HepG2 (cell line): Measurements from ENCODE around the gene NEGR1. TPM values are rescaled to one million over a fixed set of nuclear protein-coding genes. Genes with fewer than 3 reads are reported as not detected.

Experiments
- ATAC-seq: fragments of 200-7000 bp; cut with Tn5 transposase; 3 replicates; pipeline ENCODE4 v1.9.1; 2020; ENCODE audit warnings: mild to moderate bottlenecking, moderate library complexity
- BruUV-seq: library from RNA; stranded (reverse); fragments of 400-500 nt; replicated peaks from 2 replicates; lab custom pipeline; 2021; lab: Mats Ljungman, UMichigan
- CTCF ChIA-PET: fragments of 300-600 bp; formaldehyde crosslinking; extraction: SDS; loops from one replicate; lab custom pipeline; 2021; ENCODE audit warnings: low total read pairs, inconsistent platforms, low intra/inter-chr PET ratio; lab: Yijun Ruan, JAX
- POLR2A ChIA-PET: fragments of 350-600 bp; sonication (Branson Sonifier 250); formaldehyde crosslinking; loops from one replicate; lab custom pipeline; 2020; ENCODE audit warnings: antibody characterized with exemption, inconsistent platforms; lab: Yijun Ruan, JAX
- DNase-seq: peaks from one replicate; pipeline ENCODE4 v3.0.0-alpha.2; 2015; ENCODE audit warnings: low spot score
- FAIRE-seq: peaks from 3 replicates; lab custom pipeline; 2011; peaks lifted over from hg19 to GRCh38; lab: Jason Lieb, UNC
- H2AFZ ChIP-seq: one replicate; pipeline ENCODE4 v1.6.1; 2011; ENCODE audit warnings: low read length, inconsistent platforms
- H3K27ac ChIP-seq: fragments of 300-600 bp; 3 replicates; pipeline ENCODE4 v1.8.0; 2011; ENCODE audit warnings: mixed run types, mild to moderate bottlenecking, mixed read lengths, low read length, inconsistent platforms; ENCODE audit not compliant: insufficient read depth; ENCODE audit errors: extremely low read length
- H3K27me3 ChIP-seq, 2 experiments: fragments of 200-600 bp in 1 of 2; 2 replicates in 1 of 2; 3 replicates in 1 of 2; pipeline versions ENCODE4 v1.6.0 to v1.8.0; 2011; ENCODE audit warnings: low read length in 2 of 2, mild to moderate bottlenecking in 2 of 2, moderate library complexity in 2 of 2, inconsistent platforms in 1 of 2; ENCODE audit not compliant: insufficient read depth in 2 of 2, control insufficient read depth in 1 of 2
- H3K36me3 ChIP-seq, 2 experiments: fragments of 200-600 bp in 1 of 2; replicated peaks in 1 of 2; 2 replicates in 1 of 2; 3 replicates in 1 of 2; pipeline versions ENCODE4 v1.5.1 to v1.8.0; 2011; ENCODE audit warnings: low read length in 2 of 2, inconsistent platforms in 1 of 2; ENCODE audit not compliant: insufficient read depth in 2 of 2, control insufficient read depth in 1 of 2
- H3K4me1 ChIP-seq: 2 replicates; pipeline ENCODE4 v1.5.1; 2012; ENCODE audit warnings: low read length, inconsistent platforms; ENCODE audit not compliant: insufficient read depth
- H3K4me2 ChIP-seq: 2 replicates; pipeline ENCODE4 v1.6.0; 2011; ENCODE audit warnings: low read depth, low read length, inconsistent platforms
- H3K4me3 ChIP-seq, 3 experiments: fragments of 200-600 bp in 1 of 3; sonication (generic), shearing (Covaris generic) in 1 of 3; replicated peaks in 1 of 3; 2 replicates each; pipeline ENCODE4 v1.5.1; 2011 to 2016; ENCODE audit warnings: low read length in 3 of 3, inconsistent platforms in 2 of 3, low read depth in 2 of 3, mild to moderate bottlenecking in 2 of 3, control low read depth in 1 of 3, mixed read lengths in 1 of 3; ENCODE audit not compliant: insufficient read depth in 1 of 3
- H3K79me2 ChIP-seq: one replicate; pipeline ENCODE4 v1.6.1; 2011; ENCODE audit warnings: low read length, inconsistent platforms; ENCODE audit not compliant: insufficient read depth
- H3K9ac ChIP-seq: 2 replicates; pipeline ENCODE4 v1.6.0; 2011; ENCODE audit warnings: mild to moderate bottlenecking, low read depth, low read length, inconsistent platforms; ENCODE audit not compliant: insufficient read depth
- H3K9me3 ChIP-seq: 2 replicates; pipeline ENCODE4 v1.5.1; 2012; ENCODE audit warnings: mild to moderate bottlenecking, low read length
- H4K20me1 ChIP-seq: 2 replicates; pipeline ENCODE4 v1.6.0; 2011; ENCODE audit warnings: inconsistent platforms, mild to moderate bottlenecking, low read length, moderate library complexity; ENCODE audit not compliant: insufficient read depth
- ATF3 ChIP-seq: sonication (generic); formaldehyde crosslinking; IDR thresholded peaks from 2 replicates; pipeline ENCODE4 v1.4.0; 2020; ENCODE audit warnings: missing genetic modification reagents
- MATR3 ChIP-seq: sonication (generic); formaldehyde crosslinking; IDR thresholded peaks from 2 replicates; pipeline ENCODE4 v1.4.0; 2020; ENCODE audit warnings: missing genetic modification reagents
- NBN ChIP-seq: fragments of 450-650 bp; conservative IDR thresholded peaks from 2 replicates; pipeline ENCODE4 v1.6.1; 2017
- NPAS2 ChIP-seq: sonication (generic); formaldehyde crosslinking; IDR thresholded peaks from 2 replicates; pipeline ENCODE4 v1.8.0; 2022; ENCODE audit warnings: mild to moderate bottlenecking, missing genetic modification reagents, borderline replicate concordance
- PHF8 ChIP-seq: sonication (generic); formaldehyde crosslinking; IDR thresholded peaks from 2 replicates; pipeline ENCODE4 v1.5.0; 2020; ENCODE audit warnings: missing genetic modification reagents
- SP4 ChIP-seq: sonication (generic); formaldehyde crosslinking; IDR thresholded peaks from 2 replicates; pipeline ENCODE4 v1.8.1; 2023; ENCODE audit warnings: mild to moderate bottlenecking, missing genetic modification reagents
- TRIM22 ChIP-seq: fragments of 450-650 bp; IDR thresholded peaks from 2 replicates; pipeline ENCODE4 v1.6.1; 2017
- ZNF160 ChIP-seq: sonication (generic); formaldehyde crosslinking; IDR thresholded peaks from 2 replicates; pipeline ENCODE4 v1.8.0; 2022; ENCODE audit warnings: mild to moderate bottlenecking, inconsistent platforms, missing genetic modification reagents
- ZNF788 ChIP-seq: sonication (generic); formaldehyde crosslinking; IDR thresholded peaks from 2 replicates; pipeline ENCODE4 v1.5.0; 2020; ENCODE audit warnings: mild to moderate bottlenecking, missing genetic modification reagents, borderline replicate concordance
- WGBS: methylation state at CpG from one replicate; pipeline ENCODE4 v1.1.6; 2017; ENCODE audit warnings: low lambda C conversion rate; 5-methylcytosine and 5-hydroxymethylcytosine counted together
- in situ Hi-C: cut with HindIII; loops from 2 replicates; pipeline ENCODE4 v1.10.0; 2017; ENCODE audit warnings: low pct_unique_long_range_greater_than_20kb; ENCODE audit not compliant: extremely low pct_ligation_motif_present
- intact Hi-C: fragments of 100-400 bp; cut with micrococcal nuclease; formaldehyde crosslinking; loops from one replicate; pipeline ENCODE4 v1.10.0; 2022; ENCODE audit not compliant: unreplicated experiment
- polyA plus RNA-seq, 8 experiments: library from polyadenylated mRNA; depleted of rRNA in 3 of 8; stranded (reverse) in 7 of 8; unstranded in 1 of 8; fragments of >200 nt; fragmentation: Illumina TruSeq in 4 of 8; extraction: Trizol in 4 of 8; gene quantifications; 2 replicates each; pipeline versions ENCODE4 v1.2.1 to v1.2.3, GENCODE V29; 2011 to 2016; ENCODE audit warnings: low read depth in 4 of 8, missing spikeins in 1 of 8, mixed read lengths in 1 of 8; ENCODE audit not compliant: insufficient read depth in 1 of 8
- total RNA-seq, 5 experiments: library from RNA; depleted of rRNA; stranded (reverse); fragments of >200 nt; fragmentation: Illumina TruSeq; extraction: Trizol; gene quantifications; 2 replicates each; pipeline ENCODE4 v1.2.3, GENCODE V29; 2016; ENCODE audit warnings: low read depth in 1 of 5
- TF ChIP-seq, protein P1 (sequence below): sonication (generic); formaldehyde crosslinking; IDR thresholded peaks from 2 replicates; pipeline ENCODE4 v1.4.0; 2020; ENCODE audit warnings: mild to moderate bottlenecking, missing genetic modification reagents

Gene NEGR1
- total and polyA plus RNA-seq, 2 of the 13 experiments (the other 11 are each of a cell fraction or from before 2014, with no cell fraction given), result not detected

DNA sequence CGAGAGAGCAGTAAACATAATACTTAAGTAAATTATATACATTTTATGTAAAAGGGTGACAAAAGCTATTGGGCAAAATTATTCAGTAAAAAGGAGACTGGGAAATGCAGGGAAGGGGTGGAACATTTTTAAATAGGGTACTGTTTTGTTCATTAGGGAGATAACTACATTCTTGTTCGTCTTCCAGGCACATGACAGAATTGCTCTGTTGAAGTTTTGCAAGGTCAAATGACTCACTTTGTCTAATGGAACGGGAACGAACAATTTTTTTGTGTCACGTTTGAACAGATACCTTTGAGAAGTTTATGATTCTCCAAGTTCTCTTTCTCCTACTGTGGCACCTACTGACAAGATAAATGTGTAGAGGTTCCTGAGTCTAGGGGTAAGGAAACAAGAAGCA lies 819.2 kb downstream of the NEGR1 start:
- H3K27ac ChIP-seq, result no peak overlapping the region
- H3K27me3 ChIP-seq, result no peaks in the 10 kb centered on the region
- WGBS, result 13% methylated on average over 5 of the region's 5 CpGs
- no peaks in the 10 kb centered on the region for H3K79me2 ChIP-seq
- no peak for TF ChIP-seq TRIM22
- no peak for TF ChIP-seq PHF8 (CRISPR knock-in tag)
- no peak for TF ChIP-seq NBN
- TF ChIP-seq ZNF788 (CRISPR knock-in tag), result no peak
- TF ChIP-seq SP4 (CRISPR knock-in tag), result no peak
- TF ChIP-seq ATF3 (CRISPR knock-in tag), result no peak
- no peak for TF ChIP-seq MATR3 (CRISPR knock-in tag)
- TF ChIP-seq, protein P1, sequence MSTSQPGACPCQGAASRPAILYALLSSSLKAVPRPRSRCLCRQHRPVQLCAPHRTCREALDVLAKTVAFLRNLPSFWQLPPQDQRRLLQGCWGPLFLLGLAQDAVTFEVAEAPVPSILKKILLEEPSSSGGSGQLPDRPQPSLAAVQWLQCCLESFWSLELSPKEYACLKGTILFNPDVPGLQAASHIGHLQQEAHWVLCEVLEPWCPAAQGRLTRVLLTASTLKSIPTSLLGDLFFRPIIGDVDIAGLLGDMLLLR (CRISPR knock-in tag), result no peak
- no peak for TF ChIP-seq NPAS2 (CRISPR knock-in tag)
- no peak for TF ChIP-seq ZNF160 (CRISPR knock-in tag)
- ATAC-seq (no peak), FAIRE-seq (no peak), DNase-seq (no peak)
- H3K9ac ChIP-seq, result no peak overlapping the region
- no peaks in the 10 kb centered on the region for H3K36me3 ChIP-seq
- no peaks in the 10 kb centered on the region for H3K4me1 ChIP-seq
- ChIA-PET CTCF (no interaction called here), POLR2A (no interaction called here)
- no peak overlapping the region for H3K4me2 ChIP-seq
- no peaks in the 10 kb centered on the region for H4K20me1 ChIP-seq
- intact Hi-C loops (no loop called here), in situ Hi-C loops (no loop called here)
- peaks cover 25% of the 10 kb centered on the region for H3K9me3 ChIP-seq
- H3K4me3 ChIP-seq, result no peak overlapping the region
- H2AFZ ChIP-seq, result no peak overlapping the region
- BruUV-seq, result no TSS peak
